Measurements from ENCODE around the gene CCNE1. TPM values are rescaled to one million over a fixed set of nuclear protein-coding genes. Genes with fewer than 3 reads are reported as not detected.

Gene CCNE1
- total RNA-seq = 1 to 10 TPM; 2.1 to 5.1 (median 3.8) TPM
- polyA plus RNA-seq = 3.0 TPM
- long read RNA-seq, donor 1, transcript CCNE1-201 (12 exons, 2,043 nt) = major isoform, 5 of 7 reads
- long read RNA-seq, donor 1, partial matches to known transcripts = 0 of 7 reads
- long read RNA-seq, donor 1, other reads (novel, unspliced or antisense) = 2 of 7 reads
- long read RNA-seq, donor 2, partial matches to known transcripts = 0 of 8 reads
- long read RNA-seq, donor 2, other reads (novel, unspliced or antisense) = 4 of 8 reads
- long read RNA-seq, donor 3, partial matches to known transcripts = 0 of 7 reads
- long read RNA-seq, donor 3, other reads (novel, unspliced or antisense) = 3 of 7 reads
- long read RNA-seq, donor 4, partial matches to known transcripts = 0 of 9 reads
- long read RNA-seq, donor 4, other reads (novel, unspliced or antisense) = 7 of 9 reads

DNA sequence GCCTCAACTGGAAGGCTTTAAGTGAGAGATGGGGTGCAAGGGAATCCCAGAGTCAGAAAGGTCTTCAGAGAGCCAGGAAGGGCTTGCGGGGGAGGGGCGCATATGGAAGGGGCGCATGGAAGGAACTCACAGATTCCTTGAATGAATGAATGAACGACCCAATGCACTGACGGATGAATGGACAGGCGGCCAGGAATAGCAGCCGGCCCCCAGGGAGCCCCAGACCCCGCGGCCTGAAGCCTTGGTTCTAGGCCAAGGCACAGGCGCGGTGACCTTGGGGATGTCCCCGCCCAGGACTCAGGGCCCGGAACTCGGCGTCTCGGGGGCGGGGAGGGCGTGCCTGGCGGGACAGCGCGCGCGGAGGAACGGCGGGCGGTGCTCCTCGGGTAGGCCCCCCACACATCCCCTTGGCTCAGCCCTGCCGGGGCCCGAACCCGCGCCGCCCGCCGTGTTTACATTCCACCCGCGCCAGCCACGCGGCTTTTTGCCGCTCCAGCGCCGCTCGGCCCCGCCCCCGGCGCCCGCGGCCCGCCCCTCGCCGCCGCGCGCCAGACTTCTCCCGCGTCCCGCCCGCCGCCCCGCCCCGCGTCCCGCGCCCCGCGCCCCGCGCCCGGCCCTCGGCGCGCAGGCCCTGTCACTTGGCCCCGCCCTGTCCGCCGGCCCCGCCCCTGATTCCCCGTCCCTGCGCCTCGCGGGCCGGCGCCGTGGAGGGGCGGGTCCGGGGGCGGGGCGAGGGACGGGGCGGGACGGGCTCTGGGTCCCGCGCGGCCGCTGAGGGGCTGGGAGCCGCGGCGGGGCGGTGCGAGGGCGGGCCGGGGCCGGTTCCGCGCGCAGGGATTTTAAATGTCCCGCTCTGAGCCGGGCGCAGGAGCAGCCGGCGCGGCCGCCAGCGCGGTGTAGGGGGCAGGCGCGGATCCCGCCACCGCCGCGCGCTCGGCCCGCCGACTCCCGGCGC is at the start of gene CCNE1:
Gene CCNE1, plus strand, starts transcription at position 867 of the 955 bp plus-strand sequence. CDS start 565 bp downstream, outside the sequence.
- ATAC-seq (peak; percentile 99), DNase-seq (peak; percentile 97 to 98 (median 98))
- no peak within 1 kb of the TSS for H3K27ac ChIP-seq (ENCODE audit: low read length)
- intact Hi-C loops (cut with DNase I) = no loop called here
- no peaks in the 10 kb centered on the region for H3K27me3 ChIP-seq (ENCODE audit: control insufficient read depth, insufficient read depth)
- peak within 1 kb of the TSS; percentile 96 for H3K4me3 ChIP-seq (ENCODE audit: low read length)
- H3K4me1 ChIP-seq (ENCODE audit: control insufficient read depth, insufficient read depth, low read length) = peaks cover under 1% of the 10 kb centered on the region
- H3K9me3 ChIP-seq (ENCODE audit: control insufficient read depth, low read length) = no peaks in the 10 kb centered on the region
- 2% methylated on average over 125 of the region's 125 CpGs for WGBS

GRCh38 chr19:29763196-29763595 is 48.6 kb upstream of the CCNE1 start:
- intact Hi-C loops (cut with DNase I) = no loop called here
- H3K4me3 ChIP-seq (ENCODE audit: low read length) = no peak overlapping the region
- no peak for DNase-seq
- H3K4me1 ChIP-seq (ENCODE audit: control insufficient read depth, insufficient read depth, low read length) = no peaks in the 10 kb centered on the region
- H3K27ac ChIP-seq (ENCODE audit: low read length) = no peak overlapping the region
- H3K27me3 ChIP-seq (ENCODE audit: control insufficient read depth, insufficient read depth) = no peaks in the 10 kb centered on the region
- no peak for ATAC-seq
- 84% methylated on average over 4 of the region's 4 CpGs for WGBS
- H3K9me3 ChIP-seq (ENCODE audit: control insufficient read depth, low read length) = no peaks in the 10 kb centered on the region

GRCh38 chr19:29764361-29764760 is 47.4 kb upstream of the CCNE1 start:
- Histone ChIP-seq H3K9me3 (ENCODE audit: control insufficient read depth, low read length) (no peaks in the 10 kb centered on the region), H3K4me1 (ENCODE audit: control insufficient read depth, insufficient read depth, low read length) (no peaks in the 10 kb centered on the region), H3K27ac (ENCODE audit: low read length) (no peak overlapping the region), H3K4me3 (ENCODE audit: low read length) (no peak overlapping the region), H3K27me3 (ENCODE audit: control insufficient read depth, insufficient read depth) (no peaks in the 10 kb centered on the region)
- DNase-seq (no peak), ATAC-seq (no peak)
- WGBS = 89% methylated on average over 8 of the region's 8 CpGs
- intact Hi-C loops (cut with DNase I) = no loop called here

GRCh38 chr19:29766100-29766499 is 45.7 kb upstream of the CCNE1 start:
- intact Hi-C loops (cut with DNase I) = loop anchor here in 1 of 4 donors (5.0 kb wide), 1 partner anchor 106 kb away; no protein-coding TSS in a partner anchor
- DNase-seq (no peak), ATAC-seq (no peak)
- Histone ChIP-seq H3K4me3 (ENCODE audit: low read length) (no peak overlapping the region), H3K27ac (ENCODE audit: low read length) (no peak overlapping the region), H3K9me3 (ENCODE audit: control insufficient read depth, low read length) (no peaks in the 10 kb centered on the region), H3K4me1 (ENCODE audit: control insufficient read depth, insufficient read depth, low read length) (no peaks in the 10 kb centered on the region), H3K27me3 (ENCODE audit: control insufficient read depth, insufficient read depth) (no peaks in the 10 kb centered on the region)
- WGBS = 26% methylated on average over 3 of the region's 3 CpGs

- no peaks in the 10 kb centered on the region for H3K9me3 ChIP-seq (ENCODE audit: control insufficient read depth, low read length)
- intact Hi-C loops (cut with DNase I) = loop anchor here in 1 of 4 donors (5.0 kb wide), 1 partner anchor 105 kb away; no protein-coding TSS in a partner anchor
- WGBS = 78% methylated on average over 8 of the region's 8 CpGs
- H3K27ac ChIP-seq (ENCODE audit: low read length) = no peak overlapping the region
- DNase-seq (no peak), ATAC-seq (no peak)
- H3K4me3 ChIP-seq (ENCODE audit: low read length) = no peak overlapping the region
- no peaks in the 10 kb centered on the region for H3K27me3 ChIP-seq (ENCODE audit: control insufficient read depth, insufficient read depth)
- no peaks in the 10 kb centered on the region for H3K4me1 ChIP-seq (ENCODE audit: control insufficient read depth, insufficient read depth, low read length)
Measured at GRCh38 chr19:29767039-29767735, 44.6 kb upstream of the CCNE1 start.

GRCh38 chr19:29768166-29768565 is 43.6 kb upstream of the CCNE1 start:
- H3K27me3 ChIP-seq (ENCODE audit: control insufficient read depth, insufficient read depth) = no peaks in the 10 kb centered on the region
- H3K9me3 ChIP-seq (ENCODE audit: control insufficient read depth, low read length) = no peaks in the 10 kb centered on the region
- no peaks in the 10 kb centered on the region for H3K4me1 ChIP-seq (ENCODE audit: control insufficient read depth, insufficient read depth, low read length)
- H3K4me3 ChIP-seq (ENCODE audit: low read length) = no peak overlapping the region
- no peak for DNase-seq
- no peak overlapping the region for H3K27ac ChIP-seq (ENCODE audit: low read length)
- intact Hi-C loops (cut with DNase I) = loop anchor here in 1 of 4 donors (5.0 kb wide), 1 partner anchor 104 kb away; no protein-coding TSS in a partner anchor
- WGBS = 84% methylated on average over 10 of the region's 10 CpGs
- ATAC-seq = no peak

GRCh38 chr19:29769997-29770396 is 41.8 kb upstream of the CCNE1 start:
- WGBS = 91% methylated on average over 8 of the region's 8 CpGs
- DNase-seq (peak in 1 of 3 donors; percentile 36), ATAC-seq (no peak)
- H3K9me3 ChIP-seq (ENCODE audit: control insufficient read depth, low read length) = no peaks in the 10 kb centered on the region
- H3K27ac ChIP-seq (ENCODE audit: low read length) = no peak overlapping the region
- no peaks in the 10 kb centered on the region for H3K27me3 ChIP-seq (ENCODE audit: control insufficient read depth, insufficient read depth)
- intact Hi-C loops (cut with DNase I) = loop anchor here (2.0 to 10.0 kb wide), 4 partner anchors 102 to 105 kb away; no protein-coding TSS in a partner anchor
- no peak overlapping the region for H3K4me3 ChIP-seq (ENCODE audit: low read length)
- no peaks in the 10 kb centered on the region for H3K4me1 ChIP-seq (ENCODE audit: control insufficient read depth, insufficient read depth, low read length)

- no peak overlapping the region for H3K27ac ChIP-seq (ENCODE audit: low read length)
- 83% methylated on average over 7 of the region's 7 CpGs for WGBS
- intact Hi-C loops (cut with DNase I) = loop anchor here in 3 of 4 donors (2.0 to 10.0 kb wide), 3 partner anchors 102 to 104 kb away; no protein-coding TSS in a partner anchor
- H3K4me3 ChIP-seq (ENCODE audit: low read length) = no peak overlapping the region
- ATAC-seq = no peak
- H3K9me3 ChIP-seq (ENCODE audit: control insufficient read depth, low read length) = no peaks in the 10 kb centered on the region
- no peaks in the 10 kb centered on the region for H3K27me3 ChIP-seq (ENCODE audit: control insufficient read depth, insufficient read depth)
- no peaks in the 10 kb centered on the region for H3K4me1 ChIP-seq (ENCODE audit: control insufficient read depth, insufficient read depth, low read length)
- DNase-seq = no peak
Measured at GRCh38 chr19:29770648-29771047, 41.1 kb upstream of the CCNE1 start.

GRCh38 chr19:29771708-29772414 is 39.9 kb upstream of the CCNE1 start:
- H3K4me3 ChIP-seq (ENCODE audit: low read length) = no peak overlapping the region
- 25% methylated on average over 14 of the region's 14 CpGs for WGBS
- H3K27ac ChIP-seq (ENCODE audit: low read length) = no peak overlapping the region
- H3K4me1 ChIP-seq (ENCODE audit: control insufficient read depth, insufficient read depth, low read length) = no peaks in the 10 kb centered on the region
- no peaks in the 10 kb centered on the region for H3K9me3 ChIP-seq (ENCODE audit: control insufficient read depth, low read length)
- DNase-seq (peak; percentile 51 to 78 (median 67)), ATAC-seq (peak; percentile 76)
- intact Hi-C loops (cut with DNase I) = loop anchor here in 3 of 4 donors (2.0 to 10.0 kb wide), 3 partner anchors 101 to 103 kb away; no protein-coding TSS in a partner anchor
- no peaks in the 10 kb centered on the region for H3K27me3 ChIP-seq (ENCODE audit: control insufficient read depth, insufficient read depth)

DNA sequence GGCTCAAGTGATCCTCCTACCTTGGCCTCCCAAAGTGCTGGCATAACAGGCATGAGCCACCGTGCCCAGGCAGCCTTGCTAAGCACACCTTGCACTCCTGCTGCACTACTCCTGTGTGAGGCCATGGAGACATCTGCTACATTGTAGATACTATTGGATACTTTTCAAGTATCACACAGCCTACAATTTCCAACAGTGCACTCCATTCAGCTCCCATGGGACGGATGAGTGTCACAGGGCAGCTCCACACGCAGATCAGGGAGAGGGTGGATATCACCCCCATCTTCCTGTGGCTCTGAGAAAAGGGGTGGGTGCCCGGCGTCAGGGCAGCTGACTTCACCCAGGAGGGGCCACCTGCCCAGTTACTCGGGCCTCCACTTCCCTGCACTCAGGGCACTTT is 39.1 kb upstream of the CCNE1 start:
- ATAC-seq (no peak), DNase-seq (no peak)
- no peaks in the 10 kb centered on the region for H3K27me3 ChIP-seq (ENCODE audit: control insufficient read depth, insufficient read depth)
- H3K4me1 ChIP-seq (ENCODE audit: control insufficient read depth, insufficient read depth, low read length) = no peaks in the 10 kb centered on the region
- H3K9me3 ChIP-seq (ENCODE audit: control insufficient read depth, low read length) = no peaks in the 10 kb centered on the region
- H3K4me3 ChIP-seq (ENCODE audit: low read length) = no peak overlapping the region
- 72% methylated on average over 6 of the region's 6 CpGs for WGBS
- intact Hi-C loops (cut with DNase I) = loop anchor here in 1 of 4 donors (10.0 kb wide), 1 partner anchor 102 kb away; no protein-coding TSS in a partner anchor
- no peak overlapping the region for H3K27ac ChIP-seq (ENCODE audit: low read length)
